Parathyroid adenoma (tissue), 2 donors: ENCODE measurements around the gene GNB1.
"Not testable (repeated sequence)": the region's sequence is repeated elsewhere in the genome, so short reads cannot be mapped to it uniquely, and the experiment has no call there.

ENCODE experiments used
- H2AFZ ChIP-seq: fragments of 300-600 bp; sonication (generic); one replicate; pipeline ENCODE4 v1.7.0; 2017; ENCODE audit warnings: antibody characterized with exemption, mild to moderate bottlenecking
- H3K27ac ChIP-seq: fragments of 300-600 bp; sonication (generic); one replicate; pipeline ENCODE4 v1.7.0; 2017
- H3K27me3 ChIP-seq: fragments of 300-600 bp; sonication (generic); one replicate; pipeline ENCODE4 v1.7.0; 2017; ENCODE audit warnings: low read length; ENCODE audit not compliant: control insufficient read depth, insufficient read depth
- H3K36me3 ChIP-seq: fragments of 300-600 bp; sonication (generic); one replicate; pipeline ENCODE4 v1.7.0; 2017; ENCODE audit warnings: low read length; ENCODE audit not compliant: control insufficient read depth, insufficient read depth
- H3K4me1 ChIP-seq: fragments of 300-600 bp; sonication (generic); one replicate; pipeline ENCODE4 v1.7.0; 2017; ENCODE audit warnings: control low read depth
- H3K4me2 ChIP-seq: fragments of 300-600 bp; sonication (generic); one replicate; pipeline ENCODE4 v1.7.0; 2017; ENCODE audit warnings: low read length
- H3K4me3 ChIP-seq: fragments of 300-600 bp; sonication (generic); one replicate; pipeline ENCODE4 v1.7.0; 2017; ENCODE audit warnings: low read depth, low read length
- H3K79me2 ChIP-seq: fragments of 300-600 bp; sonication (generic); one replicate; pipeline ENCODE4 v1.7.0; 2017; ENCODE audit warnings: control low read depth
- H3K9ac ChIP-seq: fragments of 300-600 bp; sonication (generic); one replicate; pipeline ENCODE4 v1.7.0; 2017; ENCODE audit warnings: mild to moderate bottlenecking
- H3K9me3 ChIP-seq: fragments of 300-600 bp; sonication (generic); one replicate; pipeline ENCODE4 v1.7.0; 2017; ENCODE audit warnings: low read length; ENCODE audit not compliant: control insufficient read depth
- donor health status: primary hyperparathyroidism.

GNB1 gene

GRCh38 chr1:1738799-1739337, 152.0 kb downstream of the GNB1 start:
- not testable (repeated sequence) for H3K9ac ChIP-seq, H3K36me3 ChIP-seq, H3K79me2 ChIP-seq, H3K9me3 ChIP-seq, H3K4me3 ChIP-seq, H3K4me1 ChIP-seq, H2AFZ ChIP-seq, H3K27me3 ChIP-seq, H3K4me2 ChIP-seq, H3K27ac ChIP-seq

- not testable (repeated sequence) for H3K9ac ChIP-seq, H2AFZ ChIP-seq, H3K27ac ChIP-seq, H3K4me1 ChIP-seq, H3K79me2 ChIP-seq, H3K36me3 ChIP-seq, H3K4me3 ChIP-seq, H3K9me3 ChIP-seq, H3K27me3 ChIP-seq, H3K4me2 ChIP-seq
Observed at GRCh38 chr1:1737675-1738590, 153.0 kb downstream of the GNB1 start.
